ENCODE data around the gene GALNT18. TPM values are rescaled to one million over a fixed set of nuclear protein-coding genes. Genes with fewer than 3 reads are reported as not detected.

Gene GALNT18
- total and polyA plus RNA-seq, 8 donors, result 2.0 to 8.9 (median 4.7) TPM

DNA sequence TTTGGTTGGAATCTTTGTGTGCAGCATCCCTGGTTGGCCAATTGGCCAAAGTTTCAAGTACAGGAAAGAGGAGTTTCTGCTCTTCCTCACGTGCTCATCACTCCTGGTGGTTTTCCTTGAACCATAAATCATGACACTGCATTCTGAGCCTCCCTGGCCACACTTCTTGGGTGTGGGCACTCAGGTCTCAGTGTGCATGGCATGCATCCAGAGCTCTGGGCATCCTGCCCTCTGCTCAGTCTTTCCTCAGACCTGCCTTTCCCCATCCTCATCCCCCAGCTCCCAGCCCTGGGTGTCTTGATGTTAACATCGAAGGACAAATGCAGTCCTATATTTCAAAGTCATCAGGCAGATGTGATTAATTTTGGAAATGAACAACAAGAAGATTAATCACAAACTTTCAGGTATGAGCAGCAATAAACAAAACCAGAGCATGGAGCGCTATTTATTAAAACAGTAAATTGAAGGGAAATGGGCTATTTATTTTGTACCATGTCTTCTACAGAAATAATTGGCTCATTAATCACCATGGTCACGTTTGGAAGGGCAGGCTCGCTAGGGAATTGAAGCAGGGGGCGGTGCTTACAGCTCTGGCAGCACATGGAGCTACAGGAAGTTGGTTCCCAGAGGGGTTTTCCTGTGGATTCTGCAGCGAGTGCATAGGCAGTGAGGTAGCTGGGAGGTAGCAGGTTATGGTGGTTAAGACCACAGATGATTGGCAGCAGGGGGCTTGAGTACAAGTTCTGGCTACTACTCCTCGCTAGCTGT, 358.4 kb downstream of the GALNT18 start:
- Histone ChIP-seq H3K27ac (no peak overlapping the region), H3K9me3 (no peaks in the 10 kb centered on the region), H3K36me3 (no peaks in the 10 kb centered on the region), H3K27me3 (no peaks in the 10 kb centered on the region), H3K4me3 (no peak overlapping the region), H3K4me1 (no peaks in the 10 kb centered on the region)
- DNase-seq (no peak), ATAC-seq (peak in 3 of 4 donors; percentile 47 to 73 (median 62)), FAIRE-seq (no peak)
- intact Hi-C loops (cut with DNase I), result loop anchor here in 1 of 3 donors (10.0 kb wide), 1 partner anchor 219 kb away; no protein-coding TSS in a partner anchor
- WGBS, 2 donors, result 18 to 29% methylated on average over 8 of the region's 8 CpGs
- TF ChIP-seq, protein P1, sequence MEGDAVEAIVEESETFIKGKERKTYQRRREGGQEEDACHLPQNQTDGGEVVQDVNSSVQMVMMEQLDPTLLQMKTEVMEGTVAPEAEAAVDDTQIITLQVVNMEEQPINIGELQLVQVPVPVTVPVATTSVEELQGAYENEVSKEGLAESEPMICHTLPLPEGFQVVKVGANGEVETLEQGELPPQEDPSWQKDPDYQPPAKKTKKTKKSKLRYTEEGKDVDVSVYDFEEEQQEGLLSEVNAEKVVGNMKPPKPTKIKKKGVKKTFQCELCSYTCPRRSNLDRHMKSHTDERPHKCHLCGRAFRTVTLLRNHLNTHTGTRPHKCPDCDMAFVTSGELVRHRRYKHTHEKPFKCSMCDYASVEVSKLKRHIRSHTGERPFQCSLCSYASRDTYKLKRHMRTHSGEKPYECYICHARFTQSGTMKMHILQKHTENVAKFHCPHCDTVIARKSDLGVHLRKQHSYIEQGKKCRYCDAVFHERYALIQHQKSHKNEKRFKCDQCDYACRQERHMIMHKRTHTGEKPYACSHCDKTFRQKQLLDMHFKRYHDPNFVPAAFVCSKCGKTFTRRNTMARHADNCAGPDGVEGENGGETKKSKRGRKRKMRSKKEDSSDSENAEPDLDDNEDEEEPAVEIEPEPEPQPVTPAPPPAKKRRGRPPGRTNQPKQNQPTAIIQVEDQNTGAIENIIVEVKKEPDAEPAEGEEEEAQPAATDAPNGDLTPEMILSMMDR (IDR thresholded peaks at IDR 0.05), result no peak

DNA sequence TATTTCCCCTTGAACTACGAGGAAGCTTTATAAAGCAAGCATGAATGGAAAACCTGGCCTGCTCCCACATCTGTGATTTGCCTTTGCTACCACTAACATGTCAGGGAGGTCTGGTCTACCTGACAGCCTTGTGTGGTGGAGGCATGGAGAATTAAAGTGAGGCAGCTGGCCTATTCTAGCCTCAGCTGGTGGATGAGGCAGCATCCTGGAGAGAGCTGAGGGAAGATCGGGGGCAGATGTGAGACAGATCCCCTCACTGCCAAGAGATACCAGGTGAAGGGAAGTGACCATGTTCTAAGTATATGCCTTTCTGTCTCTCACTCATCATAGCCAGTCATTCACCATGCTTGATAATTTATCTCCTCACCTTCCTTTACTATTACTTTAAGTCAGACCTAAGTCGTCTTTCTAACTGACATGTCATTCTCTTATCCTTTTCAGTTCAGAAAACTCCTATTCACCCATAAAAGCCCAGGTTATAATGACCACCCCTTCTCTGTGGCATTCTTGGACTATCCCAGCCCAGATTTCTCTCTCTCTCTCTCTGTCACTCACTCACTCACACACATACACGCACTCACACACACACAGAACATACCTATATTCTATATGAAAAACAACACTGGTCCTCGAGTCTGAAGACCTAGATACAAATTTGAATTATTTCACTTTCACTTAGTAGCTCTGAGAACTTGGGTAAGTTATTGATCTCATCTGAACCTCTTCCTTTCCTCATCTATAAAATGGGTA, 359.5 kb downstream of the GALNT18 start:
- Histone ChIP-seq H3K4me1 (no peaks in the 10 kb centered on the region), H3K36me3 (no peaks in the 10 kb centered on the region), H3K9me3 (no peaks in the 10 kb centered on the region), H3K27ac (no peak overlapping the region), H3K27me3 (no peaks in the 10 kb centered on the region), H3K4me3 (no peak overlapping the region)
- intact Hi-C loops (cut with DNase I), result loop anchor here in 1 of 3 donors (10.0 kb wide), 1 partner anchor 218 kb away; no protein-coding TSS in a partner anchor
- TF ChIP-seq, protein P1 (IDR thresholded peaks at IDR 0.05), result no peak
- ATAC-seq, result no peak
- 69 to 76% methylated on average over 5 of the region's 5 CpGs for WGBS, 2 donors
- no peak for DNase-seq
- no peak for FAIRE-seq

DNA sequence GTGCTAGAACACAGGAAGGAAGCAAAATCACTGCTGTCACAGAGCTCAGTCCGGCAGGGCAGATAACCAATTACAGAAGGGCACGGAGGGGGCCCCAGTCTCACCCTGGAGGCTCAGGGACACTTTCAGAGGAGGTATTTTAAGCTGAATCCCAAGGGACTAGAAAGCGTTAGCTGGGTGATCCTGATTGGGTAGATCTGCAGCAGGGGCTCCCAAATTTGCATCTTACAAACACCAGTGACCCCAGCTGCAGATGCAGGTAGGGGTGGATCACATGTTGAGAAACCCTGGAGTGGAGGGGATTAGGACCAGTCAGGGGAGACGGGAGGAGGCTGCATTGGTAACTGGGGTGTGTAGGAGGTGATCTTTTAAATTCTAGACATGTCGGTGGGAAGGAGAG, 360.2 kb downstream of the GALNT18 start:
- FAIRE-seq, result no peak
- Histone ChIP-seq H3K4me1 (no peaks in the 10 kb centered on the region), H3K27ac (no peak overlapping the region), H3K4me3 (no peak overlapping the region), H3K36me3 (no peaks in the 10 kb centered on the region), H3K9me3 (no peaks in the 10 kb centered on the region), H3K27me3 (no peaks in the 10 kb centered on the region)
- intact Hi-C loops (cut with DNase I), result loop anchor here in 1 of 3 donors (10.0 kb wide), 1 partner anchor 217 kb away; no protein-coding TSS in a partner anchor
- no peak for ATAC-seq
- WGBS, 2 donors, result 71 to 76% methylated on average over 5 of the region's 5 CpGs
- TF ChIP-seq, protein P1 (IDR thresholded peaks at IDR 0.05), result no peak
- no peak for DNase-seq

DNA sequence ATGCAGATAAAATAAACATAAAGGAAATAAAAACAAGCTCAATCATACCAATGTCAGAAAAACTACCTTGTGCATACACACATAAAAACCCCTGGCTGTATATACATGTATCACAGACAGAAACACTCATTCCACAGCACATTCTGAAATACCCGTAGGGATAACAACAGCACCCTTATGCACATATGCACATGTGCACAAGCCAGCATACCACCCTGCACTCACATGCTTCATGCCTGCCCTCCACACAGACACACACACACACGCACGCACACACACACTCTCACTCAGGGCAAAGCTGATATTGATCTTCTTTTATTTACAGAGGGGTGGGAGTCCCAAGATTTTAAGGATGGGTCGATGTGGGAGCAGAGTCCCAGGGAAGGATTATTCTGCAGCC, 360.9 kb downstream of the GALNT18 start:
- Histone ChIP-seq H3K4me1 (no peaks in the 10 kb centered on the region), H3K9me3 (no peaks in the 10 kb centered on the region), H3K36me3 (no peaks in the 10 kb centered on the region), H3K4me3 (no peak overlapping the region), H3K27ac (no peak overlapping the region), H3K27me3 (no peaks in the 10 kb centered on the region)
- ATAC-seq (no peak), DNase-seq (no peak), FAIRE-seq (no peak)
- intact Hi-C loops (cut with DNase I), result loop anchor here in 1 of 3 donors (10.0 kb wide), 1 partner anchor 216 kb away; no protein-coding TSS in a partner anchor
- TF ChIP-seq, protein P1 (IDR thresholded peaks at IDR 0.05), result no peak
- 72 to 78% methylated on average over 4 of the region's 4 CpGs for WGBS, 2 donors

All from pancreas (tissue), 10 donors.